ENCODE data around the gene CUL9.

DNA sequence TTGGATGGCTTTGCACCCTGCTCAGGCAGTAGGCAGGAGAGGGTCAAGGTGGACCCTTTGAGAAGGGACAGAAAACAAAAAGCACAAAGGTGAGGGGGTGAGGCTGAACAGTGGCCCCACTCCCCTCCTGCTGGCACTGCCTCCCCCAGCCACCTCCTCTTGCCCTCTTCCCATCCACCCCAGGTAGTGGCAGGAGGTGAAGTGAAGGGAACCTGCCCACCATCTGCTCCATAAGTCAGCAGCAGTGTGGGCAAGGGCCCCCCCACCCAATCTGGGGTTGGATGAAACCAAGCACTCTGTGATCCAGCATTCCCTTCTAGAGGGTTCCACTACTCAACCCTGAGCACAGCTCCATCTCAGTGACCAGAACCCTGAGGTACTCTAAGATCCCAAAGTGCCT is 89.9 kb downstream of the CUL9 start:
- TF ChIP-seq, protein P1, sequence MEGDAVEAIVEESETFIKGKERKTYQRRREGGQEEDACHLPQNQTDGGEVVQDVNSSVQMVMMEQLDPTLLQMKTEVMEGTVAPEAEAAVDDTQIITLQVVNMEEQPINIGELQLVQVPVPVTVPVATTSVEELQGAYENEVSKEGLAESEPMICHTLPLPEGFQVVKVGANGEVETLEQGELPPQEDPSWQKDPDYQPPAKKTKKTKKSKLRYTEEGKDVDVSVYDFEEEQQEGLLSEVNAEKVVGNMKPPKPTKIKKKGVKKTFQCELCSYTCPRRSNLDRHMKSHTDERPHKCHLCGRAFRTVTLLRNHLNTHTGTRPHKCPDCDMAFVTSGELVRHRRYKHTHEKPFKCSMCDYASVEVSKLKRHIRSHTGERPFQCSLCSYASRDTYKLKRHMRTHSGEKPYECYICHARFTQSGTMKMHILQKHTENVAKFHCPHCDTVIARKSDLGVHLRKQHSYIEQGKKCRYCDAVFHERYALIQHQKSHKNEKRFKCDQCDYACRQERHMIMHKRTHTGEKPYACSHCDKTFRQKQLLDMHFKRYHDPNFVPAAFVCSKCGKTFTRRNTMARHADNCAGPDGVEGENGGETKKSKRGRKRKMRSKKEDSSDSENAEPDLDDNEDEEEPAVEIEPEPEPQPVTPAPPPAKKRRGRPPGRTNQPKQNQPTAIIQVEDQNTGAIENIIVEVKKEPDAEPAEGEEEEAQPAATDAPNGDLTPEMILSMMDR (IDR thresholded peaks at IDR 0.05; ENCODE audit: low read length): no peak
- TF ChIP-seq EZH2 (IDR thresholded peaks at IDR 0.05; ENCODE audit: borderline replicate concordance, low read length): no peak
